Measurements from ENCODE around the gene DNER.
"Not testable (repeated sequence)": the region's sequence is repeated elsewhere in the genome, so short reads cannot be mapped to it uniquely, and the experiment has no call there.

DNA sequence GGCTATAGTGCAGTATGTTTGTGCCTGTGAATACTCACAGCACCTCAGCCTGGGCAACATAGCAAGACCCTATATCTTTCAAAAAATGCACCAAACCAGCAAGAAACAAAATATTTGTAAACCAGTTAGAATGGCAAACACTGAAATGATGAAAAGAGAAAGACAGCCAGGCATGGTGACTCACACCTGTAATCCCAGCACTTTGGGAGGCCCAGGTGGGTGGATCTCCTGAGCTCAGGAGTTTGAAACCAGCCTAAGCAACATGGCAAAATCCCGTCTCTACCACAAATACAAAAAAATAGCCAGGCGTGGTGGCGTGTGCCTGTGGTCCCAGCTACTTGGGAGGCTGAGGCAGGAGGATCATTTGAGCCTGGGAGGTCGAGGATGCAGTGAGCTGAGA is 375.2 kb downstream of the DNER start:
- TF ChIP-seq POLR2AphosphoS5 (IDR thresholded peaks at IDR 0.05; ENCODE audit: insufficient read depth, low read depth, low read length); MYC (IDR thresholded peaks at IDR 0.05; ENCODE audit: low read depth, low read length); CTCF (IDR thresholded peaks at IDR 0.05; ENCODE audit: extremely low read depth in 1 of 2, insufficient read depth in 1 of 2, low read depth in 1 of 2, low read length in 2 of 2); EZH2 (IDR thresholded peaks at IDR 0.05; ENCODE audit: borderline replicate concordance, low read depth, low read length, severe bottlenecking); POLR2A (IDR thresholded peaks at IDR 0.05; ENCODE audit: low read depth, low read length); JUN (IDR thresholded peaks at IDR 0.05; ENCODE audit: borderline replicate concordance, insufficient read depth, insufficient read length, low read depth); GATA2 (IDR thresholded peaks at IDR 0.05; ENCODE audit: insufficient read depth, insufficient read length, low read depth, low read length); FOS (IDR thresholded peaks at IDR 0.05; ENCODE audit: borderline replicate concordance, insufficient read depth, low read length): not testable (repeated sequence)
- TF ChIP-seq, protein P1, sequence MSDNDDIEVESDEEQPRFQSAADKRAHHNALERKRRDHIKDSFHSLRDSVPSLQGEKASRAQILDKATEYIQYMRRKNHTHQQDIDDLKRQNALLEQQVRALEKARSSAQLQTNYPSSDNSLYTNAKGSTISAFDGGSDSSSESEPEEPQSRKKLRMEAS (IDR thresholded peaks at IDR 0.05; ENCODE audit: insufficient read depth, insufficient read length): not testable (repeated sequence)
